Measurements from ENCODE around the gene AUTS2.

DNA sequence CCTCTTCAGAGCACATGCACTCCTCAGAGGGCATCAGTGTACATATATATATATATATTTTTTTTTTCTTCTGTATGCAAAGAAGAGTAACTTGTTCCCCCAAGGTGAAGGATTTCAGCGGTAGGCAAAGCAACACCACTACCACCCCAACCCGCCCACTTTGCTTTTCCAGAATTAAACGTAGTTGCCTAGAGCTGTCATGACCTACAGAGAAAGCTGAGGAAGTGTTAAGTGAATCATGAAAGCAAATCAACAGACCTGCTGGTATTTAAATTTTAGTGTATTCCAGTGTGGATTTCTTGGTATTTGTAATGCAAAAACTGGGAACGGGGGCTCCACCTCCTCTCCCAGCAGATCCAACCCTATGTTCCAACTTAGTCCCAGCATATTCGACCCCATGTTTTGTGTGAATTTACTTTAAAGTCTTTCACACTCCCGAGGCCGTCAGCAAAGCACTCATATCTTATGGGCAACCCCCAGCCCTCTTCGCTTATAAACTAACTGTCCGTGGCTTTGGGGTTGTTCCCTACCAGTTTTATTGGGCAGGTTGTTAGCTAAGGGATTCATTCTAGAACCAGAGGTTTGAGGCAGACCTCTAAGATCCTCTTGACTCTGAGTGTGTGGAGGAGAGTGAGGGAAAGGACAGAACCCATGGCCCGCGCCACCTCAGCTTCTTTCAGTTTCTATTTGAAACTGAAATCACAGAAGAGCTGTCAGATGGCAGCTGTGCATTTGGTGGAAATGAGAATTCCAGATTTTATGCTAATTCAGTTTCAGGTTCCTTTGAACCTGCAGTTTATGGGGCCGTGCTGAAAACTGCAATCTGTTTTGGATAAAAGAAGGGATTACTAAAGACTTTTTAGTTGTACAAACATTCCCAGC, 1083.4 kb downstream of the AUTS2 start:
- TF ChIP-seq, protein P1, sequence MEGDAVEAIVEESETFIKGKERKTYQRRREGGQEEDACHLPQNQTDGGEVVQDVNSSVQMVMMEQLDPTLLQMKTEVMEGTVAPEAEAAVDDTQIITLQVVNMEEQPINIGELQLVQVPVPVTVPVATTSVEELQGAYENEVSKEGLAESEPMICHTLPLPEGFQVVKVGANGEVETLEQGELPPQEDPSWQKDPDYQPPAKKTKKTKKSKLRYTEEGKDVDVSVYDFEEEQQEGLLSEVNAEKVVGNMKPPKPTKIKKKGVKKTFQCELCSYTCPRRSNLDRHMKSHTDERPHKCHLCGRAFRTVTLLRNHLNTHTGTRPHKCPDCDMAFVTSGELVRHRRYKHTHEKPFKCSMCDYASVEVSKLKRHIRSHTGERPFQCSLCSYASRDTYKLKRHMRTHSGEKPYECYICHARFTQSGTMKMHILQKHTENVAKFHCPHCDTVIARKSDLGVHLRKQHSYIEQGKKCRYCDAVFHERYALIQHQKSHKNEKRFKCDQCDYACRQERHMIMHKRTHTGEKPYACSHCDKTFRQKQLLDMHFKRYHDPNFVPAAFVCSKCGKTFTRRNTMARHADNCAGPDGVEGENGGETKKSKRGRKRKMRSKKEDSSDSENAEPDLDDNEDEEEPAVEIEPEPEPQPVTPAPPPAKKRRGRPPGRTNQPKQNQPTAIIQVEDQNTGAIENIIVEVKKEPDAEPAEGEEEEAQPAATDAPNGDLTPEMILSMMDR (optimal IDR thresholded peaks at IDR 0.05 in 1 of 3, IDR thresholded peaks at IDR 0.05 in 1 of 3, conservative IDR thresholded peaks at IDR 0.05 in 1 of 3; ENCODE audit: extremely low read depth in 1 of 3, insufficient read depth in 2 of 3, low read length in 3 of 3) = no peak
- TF ChIP-seq EZH2 (IDR thresholded peaks at IDR 0.05; ENCODE audit: low read length) = no peak
